NCI-H510A (cell line): ENCODE results near the gene MIPEP.
"Not testable (repeated sequence)": the region's sequence is repeated elsewhere in the genome, so short reads cannot be mapped to it uniquely, and the experiment has no call there.

ENCODE experiments used
- DNase-seq: peaks from one replicate; lab custom pipeline; 2025; lab: John Stamatoyannopoulos, UW

The MIPEP gene

GRCh38 chr13:23776698-23777574 is 112.3 kb downstream of the MIPEP start:
- no peak for DNase-seq

- DNase-seq: no peak
Observed at GRCh38 chr13:23772717-23773116, 116.5 kb downstream of the MIPEP start.

- DNase-seq: no peak
Observed at GRCh38 chr13:23771956-23772355, 117.2 kb downstream of the MIPEP start.

- DNase-seq: no peak
Observed at GRCh38 chr13:23771552-23771951, 117.6 kb downstream of the MIPEP start.

- no peak for DNase-seq
Observed at GRCh38 chr13:23770973-23771372, 118.2 kb downstream of the MIPEP start.

- no peak for DNase-seq
Observed at GRCh38 chr13:23770428-23770827, 118.8 kb downstream of the MIPEP start.

GRCh38 chr13:23769401-23769800 is 119.8 kb downstream of the MIPEP start:
- DNase-seq: no peak

GRCh38 chr13:23767838-23768237 is 121.4 kb downstream of the MIPEP start:
- DNase-seq: no peak

GRCh38 chr13:23766939-23767338 is 122.3 kb downstream of the MIPEP start:
- DNase-seq: no peak

- no peak for DNase-seq
Observed at GRCh38 chr13:23766283-23766682, 122.9 kb downstream of the MIPEP start.

- DNase-seq: no peak
Observed at GRCh38 chr13:23765531-23765930, 123.7 kb downstream of the MIPEP start.

- no peak for DNase-seq
Observed at GRCh38 chr13:23763318-23763717, 125.9 kb downstream of the MIPEP start.

- DNase-seq: not testable (repeated sequence)
Observed at GRCh38 chr13:23761760-23762159, 127.4 kb downstream of the MIPEP start.

- DNase-seq: no peak
Observed at GRCh38 chr13:23760000-23760399, 129.2 kb downstream of the MIPEP start.

GRCh38 chr13:23758798-23759527 is 130.2 kb downstream of the MIPEP start:
- no peak for DNase-seq

GRCh38 chr13:23754997-23755396 is 134.2 kb downstream of the MIPEP start:
- no peak for DNase-seq

- no peak for DNase-seq
Observed at GRCh38 chr13:23754506-23754905, 134.7 kb downstream of the MIPEP start.

- no peak for DNase-seq
Observed at GRCh38 chr13:23753458-23753857, 135.7 kb downstream of the MIPEP start.

- DNase-seq: no peak
Observed at GRCh38 chr13:23752111-23753001, 136.8 kb downstream of the MIPEP start.

- DNase-seq: no peak
Observed at GRCh38 chr13:23751195-23751594, 138.0 kb downstream of the MIPEP start.

GRCh38 chr13:23750383-23751121 is 138.6 kb downstream of the MIPEP start:
- no peak for DNase-seq
